HCT116 (cell line): ENCODE results near the gene RFX1.

ENCODE experiments used
- EZH2 ChIP-seq: fragments of 200-600 bp; sonication (generic); IDR thresholded peaks from 2 replicates; pipeline ENCODE4 v1.6.1; 2017; ENCODE audit warnings: antibody characterized with exemption, mixed run types
- POLR2A ChIP-seq: IDR thresholded peaks from 2 replicates; pipeline ENCODE4 v1.7.0; 2011; ENCODE audit warnings: borderline replicate concordance; ENCODE audit not compliant: insufficient read depth, insufficient read length; ENCODE audit errors: extremely low read depth
- TF ChIP-seq, protein P1 (sequence below), 3 experiments: fragments of 200-600 bp in 1 of 3; sonication (generic) in 1 of 3; IDR thresholded peaks in 2 of 3; conservative IDR thresholded peaks in 1 of 3; 2 replicates each; pipeline ENCODE4 v1.5.1; 2012 to 2017; ENCODE audit warnings: low read depth in 2 of 3, low read length in 2 of 3, antibody characterized with exemption in 1 of 3, borderline replicate concordance in 1 of 3, control low read depth in 1 of 3, mild to moderate bottlenecking in 1 of 3, mixed read lengths in 1 of 3, mixed run types in 1 of 3, moderate library complexity in 1 of 3; ENCODE audit not compliant: insufficient read depth in 1 of 3

DNA sequence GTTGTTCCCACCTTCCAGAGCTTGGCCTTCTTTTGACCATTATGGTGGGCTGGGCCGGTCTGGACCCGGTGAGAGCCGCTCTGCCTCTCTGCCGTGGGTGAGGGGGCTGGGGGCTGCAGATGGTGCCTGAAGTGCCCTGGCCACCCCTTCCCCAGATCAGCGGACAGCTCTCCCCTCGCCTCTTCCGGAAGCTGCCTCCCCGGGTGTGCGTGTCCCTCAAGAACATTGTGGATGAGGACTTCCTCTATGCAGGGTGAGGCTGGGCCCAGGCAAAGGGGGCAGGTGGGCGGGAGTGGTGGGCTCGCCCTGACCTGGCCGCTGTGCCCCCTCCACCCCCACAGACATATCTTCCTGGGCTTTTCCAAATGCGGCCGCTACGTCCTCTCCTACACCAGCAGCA lies 51.9 kb downstream of the RFX1 start:
- TF ChIP-seq POLR2A (no peak), EZH2 (no peak)
- TF ChIP-seq, protein P1, sequence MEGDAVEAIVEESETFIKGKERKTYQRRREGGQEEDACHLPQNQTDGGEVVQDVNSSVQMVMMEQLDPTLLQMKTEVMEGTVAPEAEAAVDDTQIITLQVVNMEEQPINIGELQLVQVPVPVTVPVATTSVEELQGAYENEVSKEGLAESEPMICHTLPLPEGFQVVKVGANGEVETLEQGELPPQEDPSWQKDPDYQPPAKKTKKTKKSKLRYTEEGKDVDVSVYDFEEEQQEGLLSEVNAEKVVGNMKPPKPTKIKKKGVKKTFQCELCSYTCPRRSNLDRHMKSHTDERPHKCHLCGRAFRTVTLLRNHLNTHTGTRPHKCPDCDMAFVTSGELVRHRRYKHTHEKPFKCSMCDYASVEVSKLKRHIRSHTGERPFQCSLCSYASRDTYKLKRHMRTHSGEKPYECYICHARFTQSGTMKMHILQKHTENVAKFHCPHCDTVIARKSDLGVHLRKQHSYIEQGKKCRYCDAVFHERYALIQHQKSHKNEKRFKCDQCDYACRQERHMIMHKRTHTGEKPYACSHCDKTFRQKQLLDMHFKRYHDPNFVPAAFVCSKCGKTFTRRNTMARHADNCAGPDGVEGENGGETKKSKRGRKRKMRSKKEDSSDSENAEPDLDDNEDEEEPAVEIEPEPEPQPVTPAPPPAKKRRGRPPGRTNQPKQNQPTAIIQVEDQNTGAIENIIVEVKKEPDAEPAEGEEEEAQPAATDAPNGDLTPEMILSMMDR (IDR thresholded peaks at IDR 0.05 in 2 of 3, conservative IDR thresholded peaks at IDR 0.05 in 1 of 3; ENCODE audit: borderline replicate concordance in 1 of 3, insufficient read depth in 1 of 3, low read depth in 2 of 3, low read length in 2 of 3): no peak
